DOHH2 (cell line): ENCODE data around the gene COL11A2.

ENCODE experiments used
- CTCF ChIP-seq: fragments of 200-600 bp; sonication (generic); IDR thresholded peaks from one replicate; pipeline ENCODE4 v1.5.1; 2014; ENCODE audit warnings: antibody characterized with exemption, mild to moderate bottlenecking, low read depth, low read length; ENCODE audit not compliant: poor library complexity, severe bottlenecking
- EZH2phosphoT487 ChIP-seq: fragments of 200-600 bp; sonication (generic); IDR thresholded peaks from 2 replicates; pipeline ENCODE4 v1.6.1; 2017; ENCODE audit warnings: borderline replicate concordance, mild to moderate bottlenecking, antibody characterized with exemption, low read length, moderate library complexity, mixed read lengths

GRCh38 chr6:33116841-33117711, 75.2 kb downstream of the COL11A2 start:
- TF ChIP-seq CTCF (no peak), EZH2phosphoT487 (no peak)
